NCI-H1417 (cell line): Measurements from ENCODE around the gene ZMIZ1.

Experiments used
- DNase-seq, 3 experiments: peaks; one replicate each; lab custom pipeline; 2025; lab: John Stamatoyannopoulos, UW

Gene ZMIZ1

DNA sequence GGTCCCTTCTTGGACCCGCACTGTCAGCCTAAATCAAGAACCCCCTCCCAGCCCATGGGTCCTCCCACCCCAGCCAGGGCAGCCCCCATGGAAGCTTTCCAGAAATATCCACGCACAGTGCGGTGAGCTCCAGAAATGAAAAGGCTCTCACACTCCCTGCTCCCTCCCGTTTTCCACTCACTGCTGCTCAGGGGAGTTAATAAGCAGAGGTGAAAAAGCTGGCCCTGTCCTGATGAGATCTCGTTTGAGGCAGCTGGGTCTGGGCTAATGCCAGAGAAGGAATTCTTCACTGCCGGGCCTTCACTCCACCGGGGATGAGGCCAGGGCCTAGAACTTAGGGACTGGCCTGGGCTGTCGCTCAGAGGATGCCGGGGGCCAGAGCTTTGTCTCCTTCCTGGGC, 102.2 kb downstream of the ZMIZ1 start:
- DNase-seq, result no peak

DNA sequence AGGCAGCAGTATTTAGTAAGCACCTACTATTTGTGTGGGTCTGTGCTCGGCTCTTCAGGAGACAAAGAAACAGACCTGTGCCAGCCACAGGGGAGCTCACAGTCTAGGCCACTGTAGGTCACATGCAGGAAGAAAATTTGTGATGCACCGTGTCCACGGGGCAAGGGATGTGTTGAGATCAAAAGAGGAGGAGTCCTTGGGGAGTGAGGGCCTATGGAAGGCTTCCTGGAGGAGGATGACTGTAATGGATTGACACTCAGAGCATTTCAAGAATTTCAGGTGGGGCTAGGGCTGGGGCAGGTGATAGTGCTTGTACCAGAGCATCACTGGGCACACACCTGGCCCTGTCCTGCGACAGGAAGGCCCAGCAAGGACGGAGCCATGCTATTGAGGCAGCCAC, 102.7 kb downstream of the ZMIZ1 start:
- DNase-seq, result no peak

DNA sequence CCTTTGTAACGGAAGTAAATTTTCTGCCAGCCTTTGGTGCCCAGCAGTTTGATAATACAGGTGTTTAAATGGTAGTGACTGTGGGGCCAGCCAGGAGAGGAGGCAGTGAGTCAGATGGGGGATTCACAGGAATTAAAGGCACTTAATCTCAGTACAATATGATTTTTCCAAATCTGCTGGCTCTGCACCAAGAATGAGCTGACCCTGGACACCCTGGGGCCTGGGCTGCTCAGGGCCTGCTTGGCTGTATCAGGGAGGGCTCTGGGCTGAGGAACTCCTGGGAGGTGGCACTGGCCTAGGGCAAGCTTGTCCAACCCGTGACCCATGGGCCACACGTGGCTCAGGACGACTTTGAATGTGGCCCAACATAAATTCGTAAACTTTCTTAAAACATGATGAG, 104.1 kb downstream of the ZMIZ1 start:
- DNase-seq, result no peak

DNA sequence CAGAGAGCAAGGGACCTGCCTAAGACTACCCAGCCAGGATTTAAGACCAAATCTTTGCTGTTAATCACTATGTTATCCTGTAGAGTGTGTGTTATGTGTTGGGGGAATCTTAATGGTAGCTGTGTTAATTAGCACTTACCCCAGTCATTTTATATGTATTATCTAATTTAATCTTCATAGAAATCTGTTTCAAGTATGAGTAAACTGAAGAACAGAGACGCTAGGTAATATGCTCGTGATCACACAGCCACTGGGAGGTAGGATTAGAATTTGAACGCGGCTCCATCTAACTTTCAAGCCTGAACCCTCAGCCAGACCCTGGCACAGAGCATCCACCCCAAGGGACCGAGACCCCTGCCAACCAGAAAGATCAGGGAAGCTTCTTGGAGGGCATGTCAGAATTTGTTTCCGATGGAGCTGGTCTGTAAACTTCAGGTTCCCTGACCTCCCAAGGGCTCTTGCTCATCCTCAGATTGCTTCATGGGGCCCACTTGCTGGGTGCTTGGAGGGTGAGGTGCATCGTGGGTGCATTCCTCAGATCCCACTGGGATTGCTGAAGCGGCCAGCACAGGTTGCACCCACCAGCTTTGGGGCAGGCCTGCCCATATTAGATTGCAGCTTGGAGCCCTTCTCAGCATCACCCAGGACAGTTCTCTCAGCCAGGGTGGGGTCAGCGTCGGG, 105.0 kb downstream of the ZMIZ1 start:
- no peak for DNase-seq

DNA sequence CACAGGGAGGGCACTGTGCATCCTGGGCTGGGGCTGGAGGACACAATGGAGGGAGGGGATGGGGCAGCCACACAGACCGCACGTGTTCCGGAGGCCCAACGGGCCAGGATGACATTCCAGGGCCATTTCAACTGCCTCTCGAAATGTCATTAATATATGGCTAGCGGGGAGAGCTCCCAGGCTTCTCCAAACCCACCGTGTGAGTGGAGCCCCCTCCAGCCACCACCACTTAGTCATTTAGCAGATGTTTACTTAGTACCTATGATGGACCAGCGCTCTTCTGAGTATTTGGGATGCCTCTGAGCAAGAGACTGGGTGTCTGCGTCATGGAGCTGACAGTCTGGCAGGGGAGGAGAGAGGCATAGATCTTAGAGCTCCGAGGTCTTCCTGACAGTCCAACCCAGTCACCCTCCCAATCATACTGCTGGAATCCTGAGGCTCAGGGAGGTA, 107.3 kb downstream of the ZMIZ1 start:
- no peak for DNase-seq

DNA sequence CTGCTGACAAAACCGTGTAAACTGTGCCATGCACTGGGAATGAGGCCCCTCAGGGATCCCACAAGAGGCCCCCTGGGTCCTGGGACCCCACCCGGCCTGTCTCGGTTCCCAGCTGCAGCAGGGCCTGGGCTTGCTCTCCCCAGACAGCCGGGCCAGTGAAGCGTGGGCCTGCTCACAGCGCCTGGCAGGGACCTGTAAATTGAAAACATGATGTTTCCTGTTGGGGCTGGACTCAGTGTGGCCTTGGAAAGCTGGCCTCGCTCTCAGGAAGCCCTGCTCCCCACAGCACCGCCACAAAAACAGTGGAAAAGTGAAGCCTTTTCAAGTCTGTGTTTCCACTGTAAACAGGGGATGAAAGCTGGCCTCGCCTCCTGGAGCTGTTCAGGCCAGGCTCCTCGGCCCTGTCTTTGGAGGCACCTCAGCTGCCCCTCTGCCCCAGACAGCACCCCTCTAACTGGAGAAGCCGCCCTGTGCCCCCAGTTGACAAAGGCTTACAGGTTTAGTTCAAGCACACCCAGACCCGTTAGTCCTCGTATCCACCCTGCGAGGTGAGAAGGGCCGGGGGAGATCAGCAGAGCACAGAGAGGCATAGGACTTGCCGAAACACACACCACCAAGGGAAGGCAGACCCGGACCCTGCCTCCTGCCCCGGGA, 108.3 kb downstream of the ZMIZ1 start:
- no peak for DNase-seq

DNA sequence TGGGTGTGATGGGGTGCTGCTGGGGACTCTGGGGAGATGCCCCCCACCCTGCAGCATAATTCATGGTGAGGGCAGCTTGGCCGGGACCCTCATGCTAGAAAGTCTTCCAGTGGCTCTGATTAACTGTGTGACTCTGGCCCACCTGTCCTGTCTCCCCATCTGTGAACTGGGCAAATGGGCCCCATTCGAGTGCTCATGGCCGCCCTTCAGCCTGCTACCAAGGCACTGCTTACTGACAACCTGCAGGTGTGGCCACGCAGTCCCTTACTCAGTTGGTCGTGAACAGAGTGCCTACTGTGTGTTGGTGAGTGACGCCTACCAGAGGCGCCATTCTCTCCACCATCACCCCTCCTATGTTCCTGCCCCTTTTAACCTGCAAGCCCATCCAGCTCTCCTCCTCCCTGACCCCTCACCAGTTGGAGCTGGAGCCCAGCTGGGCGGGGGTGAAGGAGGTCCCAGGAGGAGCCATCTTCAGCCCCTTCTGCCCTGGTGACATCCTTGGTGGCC, 109.4 kb downstream of the ZMIZ1 start:
- no peak for DNase-seq

DNA sequence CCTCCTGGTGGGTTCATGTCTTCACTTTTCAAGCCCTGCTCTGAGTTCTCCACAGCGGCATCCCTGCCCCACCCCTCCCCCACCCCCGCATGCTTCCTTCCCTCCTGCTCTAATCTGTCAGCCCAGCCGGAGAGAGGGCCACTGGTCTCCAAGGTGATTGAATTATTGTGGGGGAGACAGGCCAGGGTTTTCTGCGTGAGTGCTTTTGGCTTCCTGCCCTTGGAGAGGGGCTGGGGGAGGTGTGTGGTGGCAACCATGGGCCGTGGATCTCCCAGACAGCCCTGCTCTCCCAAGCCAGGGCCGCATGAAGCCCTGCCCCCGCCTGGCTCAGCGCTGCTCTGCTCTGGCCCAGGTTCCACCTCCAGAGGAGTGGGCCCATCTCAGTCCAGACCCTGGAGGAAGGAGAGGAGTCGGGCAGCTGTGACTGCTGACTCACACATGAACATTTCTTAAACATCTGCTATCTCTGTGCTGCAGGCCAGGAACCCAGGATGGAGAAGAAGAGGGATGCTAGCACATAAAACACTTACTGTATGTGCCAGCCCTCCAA, 109.9 kb downstream of the ZMIZ1 start:
- DNase-seq, result peak in 2 of 3 experiments; percentile 52 to 87

DNA sequence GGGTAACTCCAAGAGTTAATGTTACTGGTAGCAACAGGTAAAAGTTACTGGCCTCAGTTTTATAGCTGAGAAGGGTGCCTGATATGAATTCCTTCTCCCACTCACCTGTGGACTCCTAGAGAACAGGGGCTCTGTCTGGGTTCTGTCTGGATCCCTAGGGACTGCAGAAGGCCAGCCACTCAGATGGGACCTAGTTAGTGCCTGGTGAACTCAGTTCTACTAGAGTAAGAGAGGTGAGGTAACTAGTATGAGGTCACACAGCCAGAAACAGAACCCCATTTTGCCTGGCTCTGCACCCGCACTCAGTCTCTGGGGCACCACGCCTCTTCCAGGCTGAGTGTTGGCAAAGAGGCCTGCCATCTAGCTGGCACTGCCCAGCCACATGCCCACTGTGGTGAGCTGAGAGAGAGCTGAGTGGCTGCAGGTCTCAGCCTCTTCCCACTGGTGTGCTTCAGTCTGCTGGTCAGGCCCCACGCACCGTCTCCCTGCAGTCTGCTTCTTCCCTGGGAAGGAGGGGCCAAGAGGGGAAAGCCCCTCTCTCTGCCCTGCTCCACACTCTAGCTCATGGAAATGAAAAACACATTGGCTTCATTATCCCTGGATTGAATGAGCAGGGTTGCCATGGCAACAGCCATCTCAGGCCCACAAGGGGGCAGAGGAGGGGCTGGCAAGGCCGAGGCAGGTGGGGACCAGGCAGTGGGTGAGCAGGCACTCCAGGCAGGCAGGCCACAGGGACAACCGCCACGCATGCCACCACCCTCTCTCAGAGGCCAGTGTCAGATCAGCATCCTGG, 110.6 kb downstream of the ZMIZ1 start:
- peak; percentile 23 to 89 (median 55) for DNase-seq

DNA sequence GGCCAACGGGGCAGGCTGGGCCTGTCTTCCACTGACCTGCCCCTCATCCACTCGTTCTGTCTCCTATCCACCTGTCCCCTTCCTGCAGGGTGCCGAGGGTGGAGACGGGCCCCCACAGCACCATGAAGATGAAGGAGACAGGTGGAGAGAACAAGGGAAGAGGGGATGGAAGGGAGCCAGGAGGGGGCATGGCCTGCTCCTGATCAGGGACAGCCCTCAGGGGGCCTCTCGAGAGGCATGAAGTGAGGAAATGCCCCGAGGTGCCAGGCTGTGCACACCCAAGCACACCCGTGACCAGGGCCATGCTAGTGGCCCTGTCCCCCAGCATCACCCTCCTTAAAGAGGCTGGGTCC, 111.2 kb downstream of the ZMIZ1 start:
- DNase-seq, result peak in 1 of 3 experiments; percentile 36

DNA sequence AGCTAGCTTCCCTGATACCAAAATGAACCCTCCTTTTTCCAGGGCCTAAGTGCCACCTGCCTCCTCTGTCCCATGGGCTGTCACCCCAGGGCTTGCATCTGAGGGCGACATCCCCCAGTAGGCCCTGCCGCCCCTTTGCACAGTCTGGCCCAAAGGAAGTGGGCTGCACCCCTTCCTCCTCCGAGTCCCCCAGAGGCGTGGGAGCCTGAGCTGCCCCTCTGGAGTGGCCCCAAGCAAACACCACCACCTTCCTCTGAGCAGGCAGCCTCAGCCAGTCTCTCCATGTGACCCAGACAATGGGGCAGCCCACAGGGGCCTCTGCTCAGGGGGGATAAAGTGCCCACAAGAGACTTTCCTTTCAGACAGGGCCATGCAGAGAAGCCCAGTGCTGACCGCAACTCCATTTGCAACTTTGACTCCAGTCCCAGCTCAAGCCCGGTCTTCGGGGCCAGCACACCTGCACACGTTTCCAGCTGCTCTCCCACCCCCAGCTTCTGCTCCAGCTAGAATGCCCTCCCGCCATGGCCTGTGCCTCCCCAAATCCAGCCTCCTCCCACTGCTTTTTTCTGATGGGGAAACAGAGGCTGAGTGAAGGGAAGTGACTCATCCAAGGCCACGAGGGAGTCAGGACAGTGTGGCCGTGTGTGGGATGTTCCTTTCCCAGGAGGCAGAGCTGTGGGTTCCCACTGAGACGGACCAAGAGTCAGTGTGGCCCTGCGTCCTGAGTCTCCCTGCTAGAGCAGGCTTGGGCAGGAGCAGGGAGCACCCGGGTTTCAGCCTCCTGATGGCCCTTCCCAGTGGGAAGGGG, 111.9 kb downstream of the ZMIZ1 start:
- DNase-seq, result no peak

DNA sequence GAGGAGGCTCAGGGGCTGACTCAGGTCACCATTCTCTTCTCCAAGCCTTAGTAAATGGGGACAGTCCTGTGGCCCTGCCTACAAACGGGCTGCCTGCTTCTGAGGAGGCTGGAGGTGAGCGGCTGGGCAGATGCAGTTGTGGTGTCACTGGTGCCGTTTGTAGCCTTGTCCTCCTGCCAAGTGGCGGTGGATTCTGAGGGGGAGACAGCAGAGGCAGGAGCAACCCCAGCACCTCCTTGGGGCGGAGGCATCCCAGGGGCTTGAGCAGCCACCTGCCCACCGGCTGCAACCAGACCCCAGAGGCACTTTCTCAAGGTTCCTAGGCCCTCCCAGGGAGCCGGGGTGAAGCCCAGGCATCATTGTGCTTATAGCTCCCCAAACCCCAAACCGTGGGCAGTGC, 112.5 kb downstream of the ZMIZ1 start:
- DNase-seq, result peak in 1 of 3 experiments; percentile 14

DNA sequence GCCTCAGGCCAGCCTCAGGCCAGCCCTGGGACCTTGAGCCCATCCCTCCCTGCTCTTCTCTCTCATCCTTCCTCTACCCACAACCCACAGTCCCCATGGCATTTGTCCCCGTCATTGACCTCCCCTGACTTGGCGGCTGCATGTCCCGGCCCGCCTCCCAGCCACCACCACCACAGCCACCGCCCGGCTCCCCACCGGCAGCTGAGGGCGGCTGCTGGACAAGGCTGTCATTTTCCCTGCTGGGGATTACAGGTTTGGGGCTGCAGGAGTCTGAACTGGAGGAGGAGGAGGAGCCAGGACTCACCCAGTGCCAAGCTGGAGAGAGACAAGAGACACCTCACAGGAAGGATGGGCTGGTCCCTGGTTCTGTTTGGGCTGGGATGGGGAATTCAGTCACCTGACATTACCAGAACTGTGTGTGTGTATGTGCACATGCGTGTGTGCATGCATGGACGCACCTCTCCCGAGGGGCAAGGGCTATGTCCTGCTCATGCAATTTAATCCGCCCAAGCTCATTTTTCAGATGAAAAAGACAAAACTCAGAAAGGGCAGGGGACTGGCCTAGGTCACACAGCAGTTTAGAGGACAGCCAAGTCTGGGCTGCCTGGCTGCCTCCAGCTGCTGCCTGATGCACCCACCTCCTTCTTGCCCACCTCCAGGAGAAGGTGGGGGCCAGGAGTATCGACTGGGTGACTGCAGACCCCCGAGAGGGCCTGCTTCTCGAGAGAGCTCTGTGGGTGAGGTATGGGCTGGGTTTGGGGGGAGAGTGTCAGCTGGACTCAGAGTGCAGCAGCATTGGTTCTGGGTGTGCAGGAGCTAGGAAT, 113.1 kb downstream of the ZMIZ1 start:
- DNase-seq, result peak in 2 of 3 experiments; percentile 74 to 83

DNA sequence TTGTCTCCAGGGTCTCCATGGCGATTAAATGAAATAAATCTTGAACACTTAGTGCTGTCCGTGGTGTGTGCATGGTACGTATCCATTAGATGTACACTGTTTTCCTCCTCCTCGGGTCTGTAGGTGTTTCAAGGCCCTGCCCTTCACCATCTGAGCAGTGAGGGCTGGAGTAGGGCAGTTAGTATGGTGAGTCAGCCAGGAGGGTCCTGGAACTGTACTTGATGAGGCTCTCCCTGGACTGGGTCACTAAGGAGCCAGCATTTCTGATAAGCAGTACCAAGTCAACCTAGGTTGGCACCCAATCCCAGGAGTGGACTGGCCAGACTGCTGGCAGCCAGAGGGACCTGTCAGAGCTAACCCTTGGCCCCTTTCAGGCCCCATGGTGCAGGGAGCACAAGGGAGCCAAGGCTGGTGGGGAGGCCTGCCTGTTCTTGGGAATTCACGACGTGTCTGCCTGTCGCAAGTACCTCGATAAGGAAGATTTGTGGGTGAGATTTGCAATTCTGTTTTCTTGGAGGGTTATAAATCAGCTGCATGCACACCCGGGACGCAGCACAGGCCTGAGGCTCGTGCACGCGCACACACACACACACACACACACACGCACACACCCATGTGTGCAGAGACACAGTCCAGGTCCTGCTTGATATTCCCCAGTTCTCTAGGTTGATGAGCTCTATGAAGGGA, 114.2 kb downstream of the ZMIZ1 start:
- peak in 2 of 3 experiments; percentile 5 to 10 for DNase-seq

DNA sequence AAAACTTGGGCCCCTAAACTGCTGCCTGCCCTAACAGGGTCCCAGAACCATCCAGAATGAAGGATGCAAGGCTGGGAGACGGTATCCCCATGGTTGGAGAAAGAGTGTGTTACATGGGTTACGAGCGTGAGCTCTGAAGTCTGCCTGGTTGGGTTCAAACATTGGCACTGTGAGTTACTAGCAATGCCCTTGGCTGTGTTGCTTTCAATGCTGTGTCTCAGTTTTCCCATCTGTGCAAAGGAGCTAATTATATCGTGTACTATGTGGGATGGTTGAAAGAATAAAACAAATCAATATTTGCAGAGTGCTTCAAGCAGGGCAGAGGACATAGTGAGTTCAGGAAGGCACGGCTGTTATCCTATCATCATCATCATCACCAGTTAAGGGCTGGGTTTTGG, 114.7 kb downstream of the ZMIZ1 start:
- DNase-seq, result no peak

DNA sequence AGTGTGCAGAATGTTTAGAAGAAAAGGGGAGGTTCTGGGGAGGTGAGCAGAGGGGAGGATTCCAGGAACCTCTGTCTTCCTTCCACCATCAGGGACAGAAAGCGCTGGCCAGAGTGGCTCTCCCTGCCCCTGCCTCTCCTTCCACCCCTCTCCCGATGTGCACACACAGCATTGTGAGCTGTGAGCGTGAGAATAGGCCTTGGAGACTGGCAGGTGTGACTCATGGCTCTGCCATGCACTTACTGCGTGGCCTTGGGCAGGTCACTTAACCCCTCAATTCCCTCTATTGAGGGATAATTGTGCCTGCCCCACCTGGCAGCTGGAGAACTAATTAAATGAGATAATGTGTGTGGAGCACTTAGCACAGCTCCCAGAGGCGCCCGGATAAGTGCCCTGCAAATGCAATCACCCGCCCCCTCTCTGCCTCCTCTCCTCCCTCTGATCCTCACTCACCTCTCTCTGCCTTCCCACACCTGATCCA, 115.4 kb downstream of the ZMIZ1 start:
- peak in 1 of 3 experiments; percentile 13 for DNase-seq

DNA sequence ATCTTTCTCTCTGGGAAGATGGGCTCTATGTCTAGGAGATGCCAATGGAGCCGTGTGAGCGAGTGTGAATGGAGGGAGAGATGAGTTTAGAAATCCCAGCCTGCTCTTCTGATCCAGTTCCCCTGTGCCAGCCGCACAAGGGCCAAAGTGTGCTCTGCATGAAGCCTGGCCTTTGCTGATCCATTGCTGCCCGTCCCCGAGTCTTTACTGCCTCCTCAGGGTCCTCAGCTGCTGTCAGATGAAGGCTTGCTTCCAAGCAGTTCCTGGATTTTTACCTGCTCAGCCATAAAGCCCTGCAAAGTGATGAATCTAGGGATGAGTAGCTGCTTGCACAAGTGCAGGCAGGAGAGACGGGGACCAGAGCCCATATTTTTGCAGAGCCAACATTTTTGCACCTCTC, 115.9 kb downstream of the ZMIZ1 start:
- no peak for DNase-seq

DNA sequence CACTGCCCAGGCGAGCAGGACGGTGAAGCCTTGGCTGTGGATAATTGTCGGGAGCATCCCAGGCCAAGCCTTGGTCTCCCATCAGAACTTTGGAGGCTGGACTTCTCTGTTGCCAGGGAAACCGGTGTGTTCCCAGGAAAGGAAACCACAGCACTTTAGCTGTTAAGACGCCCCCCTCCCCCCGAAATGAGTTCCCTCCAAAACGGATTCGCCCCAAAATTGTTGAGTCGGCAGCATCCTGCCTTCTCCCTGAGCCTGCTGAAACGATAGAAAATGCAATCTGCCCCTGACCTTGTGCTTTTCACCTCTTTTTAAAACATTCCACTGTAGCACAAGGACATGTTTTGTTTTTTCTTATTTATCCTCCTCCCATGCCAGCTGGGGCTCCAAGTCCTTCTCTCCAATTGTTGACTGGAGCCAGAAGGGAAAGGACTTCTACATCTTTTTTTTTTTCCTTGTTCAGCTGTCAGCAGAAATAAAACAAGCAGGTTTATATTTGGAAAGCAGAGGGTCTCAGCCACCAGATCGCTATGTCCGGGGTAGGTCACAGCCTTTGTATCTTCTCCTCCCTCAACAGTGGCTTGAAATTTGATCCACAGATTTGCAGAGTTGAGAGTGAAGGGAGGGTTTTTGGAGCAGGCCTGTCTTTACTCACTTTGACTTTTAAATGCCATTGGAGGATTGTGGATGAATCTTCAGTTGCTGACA, 116.5 kb downstream of the ZMIZ1 start:
- no peak for DNase-seq

DNA sequence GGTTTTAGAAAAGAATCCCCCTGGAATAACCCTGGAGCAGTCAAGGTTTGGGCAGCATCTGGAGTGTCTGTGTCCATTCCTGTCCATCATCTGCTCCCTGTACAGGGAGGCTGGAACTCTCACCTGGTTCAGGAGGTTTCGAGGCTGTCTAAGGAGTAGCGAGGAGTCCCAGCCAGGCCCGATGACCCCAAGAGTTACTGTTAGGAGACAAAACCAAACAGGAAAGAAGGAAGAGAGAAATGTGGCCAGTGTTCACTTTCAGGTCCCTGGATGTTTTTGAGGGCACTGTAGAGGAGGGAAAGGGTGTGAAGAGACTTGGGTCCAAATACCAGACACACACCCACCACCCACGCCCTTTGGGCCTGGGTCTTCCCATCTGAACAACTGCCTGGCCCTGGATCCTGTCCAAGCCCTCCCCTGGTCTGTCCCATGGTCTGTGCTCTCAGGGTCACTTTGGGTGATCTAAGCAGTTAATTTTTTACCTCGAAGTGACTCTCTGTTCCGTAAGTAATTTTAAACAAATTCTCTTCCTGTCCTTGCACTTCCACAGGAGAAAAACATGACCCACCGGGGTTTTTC, 117.1 kb downstream of the ZMIZ1 start:
- no peak for DNase-seq
